HUES6 (cell line): ENCODE data around the gene CNTNAP5.

Experiments
- H3K27ac ChIP-seq: 2 replicates; pipeline ENCODE4 v1.7.0; 2013; ENCODE audit warnings: low read depth, mild to moderate bottlenecking, low read length, inconsistent platforms
- H3K27me3 ChIP-seq: 2 replicates; pipeline ENCODE4 v1.6.1; 2013; ENCODE audit warnings: low read length; ENCODE audit not compliant: control insufficient read depth, insufficient read depth
- H3K36me3 ChIP-seq: 2 replicates; pipeline ENCODE4 v1.6.1; 2013; ENCODE audit warnings: low read length; ENCODE audit not compliant: control insufficient read depth, insufficient read depth
- H3K4me1 ChIP-seq: 2 replicates; pipeline ENCODE4 v1.6.1; 2013; ENCODE audit warnings: low read length; ENCODE audit not compliant: control insufficient read depth, insufficient read depth
- H3K4me3 ChIP-seq: 2 replicates; pipeline ENCODE4 v1.5.1; 2013; ENCODE audit warnings: low read depth, low read length
- H3K9ac ChIP-seq: one replicate; pipeline ENCODE4 v1.6.1; 2013; ENCODE audit warnings: mild to moderate bottlenecking, low read length
- H3K9me3 ChIP-seq: 2 replicates; pipeline ENCODE4 v1.6.1; 2013; ENCODE audit warnings: low read depth, low read length; ENCODE audit not compliant: control insufficient read depth, insufficient read depth

Gene CNTNAP5

GRCh38 chr2:124514236-124514635 is 489.1 kb downstream of the CNTNAP5 start:
- H3K27ac ChIP-seq: no peak overlapping the region
- H3K9ac ChIP-seq: no peak overlapping the region
- H3K4me1 ChIP-seq: no peaks in the 10 kb centered on the region
- H3K27me3 ChIP-seq: no peaks in the 10 kb centered on the region
- no peaks in the 10 kb centered on the region for H3K36me3 ChIP-seq
- 0 out of 2 replicates have a peak, but pooled peaks cover 4% of the 10 kb centered on the region for H3K9me3 ChIP-seq
- H3K4me3 ChIP-seq: no peak overlapping the region

- no peak overlapping the region for H3K9ac ChIP-seq
- H3K36me3 ChIP-seq: no peaks in the 10 kb centered on the region
- no peak overlapping the region for H3K4me3 ChIP-seq
- H3K27me3 ChIP-seq: no peaks in the 10 kb centered on the region
- peaks cover 17% of the 10 kb centered on the region for H3K4me1 ChIP-seq
- H3K27ac ChIP-seq: no peak overlapping the region
- H3K9me3 ChIP-seq: 0 out of 2 replicates have a peak, but pooled peaks cover 4% of the 10 kb centered on the region
Observed at GRCh38 chr2:124520953-124521352, 495.9 kb downstream of the CNTNAP5 start.

- no peak overlapping the region for H3K27ac ChIP-seq
Observed at GRCh38 chr2:124523096-124523495, 498.0 kb downstream of the CNTNAP5 start.

GRCh38 chr2:124524155-124524915 is 499.2 kb downstream of the CNTNAP5 start:
- H3K27ac ChIP-seq: no peak overlapping the region
- H3K4me3 ChIP-seq: no peak overlapping the region
- peaks cover 17% of the 10 kb centered on the region for H3K4me1 ChIP-seq
- H3K36me3 ChIP-seq: no peaks in the 10 kb centered on the region
- no peaks in the 10 kb centered on the region for H3K9me3 ChIP-seq
- H3K27me3 ChIP-seq: no peaks in the 10 kb centered on the region
- no peak overlapping the region for H3K9ac ChIP-seq

More at GRCh38 chr2:124523096-124523495, 498.0 kb downstream of the CNTNAP5 start:
- no peaks in the 10 kb centered on the region for H3K36me3 ChIP-seq
- H3K27me3 ChIP-seq: no peaks in the 10 kb centered on the region
- H3K9me3 ChIP-seq: no peaks in the 10 kb centered on the region
- peaks cover 17% of the 10 kb centered on the region for H3K4me1 ChIP-seq
- H3K9ac ChIP-seq: no peak overlapping the region
- no peak overlapping the region for H3K4me3 ChIP-seq

DNA sequence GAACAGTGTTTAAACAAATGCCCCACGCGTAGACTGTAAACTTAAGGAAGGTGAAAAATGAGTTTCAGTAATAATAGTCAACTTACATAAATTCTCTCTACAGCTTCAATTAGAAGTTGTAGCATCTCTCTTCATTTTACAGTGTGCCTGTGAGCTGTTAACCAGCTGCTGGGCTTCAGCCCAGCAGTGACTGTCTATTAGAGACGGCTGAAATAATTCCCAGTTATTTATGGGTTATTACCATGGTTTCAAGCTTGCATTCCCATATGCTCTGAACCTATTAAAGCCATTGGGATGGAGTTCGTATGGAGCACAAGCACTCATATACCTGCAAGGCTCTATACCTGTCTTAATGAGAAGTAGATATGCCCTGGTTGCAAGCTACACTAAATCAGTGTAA is 501.1 kb downstream of the CNTNAP5 start:
- H3K27ac ChIP-seq: no peak overlapping the region
- H3K4me1 ChIP-seq: peaks cover 7% of the 10 kb centered on the region; the same call in 1 of the 2 replicates
- H3K27me3 ChIP-seq: no peaks in the 10 kb centered on the region
- H3K9me3 ChIP-seq: peaks cover 9% of the 10 kb centered on the region
- no peaks in the 10 kb centered on the region for H3K36me3 ChIP-seq
- no peak overlapping the region for H3K4me3 ChIP-seq
- H3K9ac ChIP-seq: no peak overlapping the region

DNA sequence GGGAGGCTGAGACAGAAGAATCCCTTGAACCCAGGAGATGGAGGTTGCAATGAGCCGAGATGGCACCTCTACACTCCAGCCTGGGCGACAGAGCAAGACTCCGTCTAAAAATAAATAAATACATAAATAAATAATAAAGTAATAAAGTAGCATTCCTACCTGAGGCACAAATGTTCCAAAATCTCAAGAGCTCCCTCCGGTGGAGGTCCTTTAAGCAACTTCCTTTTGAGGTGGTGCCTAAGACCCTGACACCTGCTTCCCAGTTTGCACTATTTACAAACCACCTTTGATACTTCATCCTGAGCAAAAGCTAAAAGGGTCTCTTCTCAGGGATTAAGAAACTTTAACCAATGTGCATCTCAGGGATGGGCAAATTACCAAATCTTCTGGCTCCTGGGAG is 505.1 kb downstream of the CNTNAP5 start:
- no peak overlapping the region for H3K4me3 ChIP-seq
- no peaks in the 10 kb centered on the region for H3K27me3 ChIP-seq
- H3K9me3 ChIP-seq: peaks cover 12% of the 10 kb centered on the region
- H3K36me3 ChIP-seq: no peaks in the 10 kb centered on the region
- no peak overlapping the region for H3K9ac ChIP-seq
- peaks cover 13% of the 10 kb centered on the region for H3K4me1 ChIP-seq
- no peak overlapping the region for H3K27ac ChIP-seq

- Histone ChIP-seq H3K36me3 (no peaks in the 10 kb centered on the region), H3K27me3 (no peaks in the 10 kb centered on the region), H3K27ac (no peak overlapping the region), H3K4me1 (peaks cover 13% of the 10 kb centered on the region), H3K9me3 (peaks cover 12% of the 10 kb centered on the region), H3K9ac (no peak overlapping the region), H3K4me3 (no peak overlapping the region)
Observed at GRCh38 chr2:124533226-124533954, 508.3 kb downstream of the CNTNAP5 start.

- Histone ChIP-seq H3K4me3 (no peak overlapping the region), H3K27ac (no peak overlapping the region), H3K27me3 (no peaks in the 10 kb centered on the region), H3K9ac (no peak overlapping the region), H3K4me1 (peaks cover 13% of the 10 kb centered on the region), H3K36me3 (no peaks in the 10 kb centered on the region), H3K9me3 (peaks cover 12% of the 10 kb centered on the region)
Observed at GRCh38 chr2:124534028-124534427, 508.9 kb downstream of the CNTNAP5 start.

DNA sequence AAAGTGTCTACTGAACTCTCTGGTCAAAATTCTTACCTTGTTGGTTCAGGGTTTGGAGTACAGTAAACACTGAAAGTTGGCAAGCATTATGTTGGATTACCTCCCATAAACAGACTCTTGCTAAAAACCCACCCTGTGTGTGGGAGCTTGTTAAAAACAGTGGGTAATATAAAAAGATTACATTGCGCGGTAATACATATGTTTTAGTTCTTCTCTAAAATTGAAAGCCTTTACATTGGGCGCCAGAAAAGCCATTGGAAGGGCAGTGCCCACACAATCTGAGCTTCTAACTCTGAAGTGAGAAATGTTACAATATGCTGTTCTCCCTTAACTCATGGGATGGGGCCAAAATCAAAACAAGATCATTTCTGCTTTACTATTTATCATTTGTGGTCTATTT is 510.7 kb downstream of the CNTNAP5 start:
- H3K4me3 ChIP-seq: no peak overlapping the region
- no peaks in the 10 kb centered on the region for H3K36me3 ChIP-seq
- H3K4me1 ChIP-seq: peaks cover 13% of the 10 kb centered on the region
- no peak overlapping the region for H3K9ac ChIP-seq
- no peak overlapping the region for H3K27ac ChIP-seq
- H3K9me3 ChIP-seq: peaks cover 6% of the 10 kb centered on the region
- no peaks in the 10 kb centered on the region for H3K27me3 ChIP-seq

- no peak overlapping the region for H3K9ac ChIP-seq
- no peaks in the 10 kb centered on the region for H3K27me3 ChIP-seq
- no peaks in the 10 kb centered on the region; the same call in 1 of the 2 replicates for H3K9me3 ChIP-seq
- no peak overlapping the region for H3K27ac ChIP-seq
- no peak overlapping the region for H3K4me3 ChIP-seq
- H3K36me3 ChIP-seq: no peaks in the 10 kb centered on the region
- H3K4me1 ChIP-seq: peaks cover 13% of the 10 kb centered on the region
Observed at GRCh38 chr2:124536591-124536990, 511.5 kb downstream of the CNTNAP5 start.

DNA sequence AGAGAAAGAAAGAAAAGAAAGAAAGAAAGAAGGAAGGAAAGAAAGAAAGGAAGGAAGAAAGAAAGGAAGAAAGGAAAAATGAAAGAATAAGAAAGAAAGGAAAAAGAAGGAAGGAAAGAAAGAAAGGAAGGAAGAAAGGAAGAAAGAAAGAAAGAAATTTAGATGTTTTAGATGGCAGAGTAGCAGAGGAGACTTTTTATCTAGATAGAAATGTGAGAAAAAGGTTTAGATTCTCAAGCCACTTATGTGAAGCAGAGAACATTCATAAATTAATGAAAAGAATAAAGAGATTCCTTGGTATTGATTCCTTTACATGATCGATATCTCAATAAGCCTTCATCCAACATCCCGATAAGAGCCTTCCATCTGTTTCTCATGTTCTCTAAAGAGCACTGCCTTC is 513.5 kb downstream of the CNTNAP5 start:
- no peaks in the 10 kb centered on the region for H3K9me3 ChIP-seq
- no peaks in the 10 kb centered on the region for H3K36me3 ChIP-seq
- H3K9ac ChIP-seq: no peak overlapping the region
- peaks cover 5% of the 10 kb centered on the region for H3K4me1 ChIP-seq
- H3K27me3 ChIP-seq: no peaks in the 10 kb centered on the region
- no peak overlapping the region for H3K27ac ChIP-seq
- H3K4me3 ChIP-seq: no peak overlapping the region
